ENCODE measurements around the gene SDF4. TPM values are rescaled to one million over a fixed set of nuclear protein-coding genes. Genes with fewer than 3 reads are reported as not detected.

SDF4 gene
- total and polyA plus RNA-seq, 2 of the 13 experiments (the other 11 are each of a cell fraction or from before 2014, with no cell fraction given): 80.8 to 107 TPM

- TF ChIP-seq E2F1 (CRISPR knock-in tag; IDR thresholded peaks at IDR 0.05) (no peak), KDM3A (CRISPR knock-in tag; IDR thresholded peaks at IDR 0.05; ENCODE audit: low read depth) (no peak), NR2F6 (IDR thresholded peaks at IDR 0.05) (no peak), NR2F6 (CRISPR knock-in tag; IDR thresholded peaks at IDR 0.05) (no peak), ZBTB7A (CRISPR knock-in tag; IDR thresholded peaks at IDR 0.05) (no peak), MEIS2 (CRISPR knock-in tag; IDR thresholded peaks at IDR 0.05) (no peak), ZNF367 (CRISPR knock-in tag; IDR thresholded peaks at IDR 0.05; ENCODE audit: borderline replicate concordance) (no peak), ZNF780A (CRISPR knock-in tag; IDR thresholded peaks at IDR 0.05) (no peak), GFI1 (CRISPR knock-in tag; IDR thresholded peaks at IDR 0.05; ENCODE audit: borderline replicate concordance) (0 out of 2 replicates have a peak, but pooled peaks have one; percentile 28), ZNF318 (CRISPR knock-in tag; IDR thresholded peaks at IDR 0.05) (0 out of 2 replicates have a peak, but pooled peaks have one; percentile 48), SMARCE1 (IDR thresholded peaks at IDR 0.05; ENCODE audit: borderline replicate concordance) (no peak), HOXA3 (CRISPR knock-in tag; IDR thresholded peaks at IDR 0.05) (no peak), RBFOX2 (IDR thresholded peaks at IDR 0.05; ENCODE audit: low read depth, low read length) (no peak), GTF3A (CRISPR knock-in tag; conservative IDR thresholded peaks at IDR 0.05) (peak; percentile 74; the same call in 1 of the 2 replicates), ZNF569 (CRISPR knock-in tag; IDR thresholded peaks at IDR 0.05; ENCODE audit: borderline replicate concordance) (no peak), ZNF331 (CRISPR knock-in tag; IDR thresholded peaks at IDR 0.05) (no peak), FOXO4 (CRISPR knock-in tag; conservative IDR thresholded peaks at IDR 0.05) (no peak)
- TF ChIP-seq, protein P1, sequence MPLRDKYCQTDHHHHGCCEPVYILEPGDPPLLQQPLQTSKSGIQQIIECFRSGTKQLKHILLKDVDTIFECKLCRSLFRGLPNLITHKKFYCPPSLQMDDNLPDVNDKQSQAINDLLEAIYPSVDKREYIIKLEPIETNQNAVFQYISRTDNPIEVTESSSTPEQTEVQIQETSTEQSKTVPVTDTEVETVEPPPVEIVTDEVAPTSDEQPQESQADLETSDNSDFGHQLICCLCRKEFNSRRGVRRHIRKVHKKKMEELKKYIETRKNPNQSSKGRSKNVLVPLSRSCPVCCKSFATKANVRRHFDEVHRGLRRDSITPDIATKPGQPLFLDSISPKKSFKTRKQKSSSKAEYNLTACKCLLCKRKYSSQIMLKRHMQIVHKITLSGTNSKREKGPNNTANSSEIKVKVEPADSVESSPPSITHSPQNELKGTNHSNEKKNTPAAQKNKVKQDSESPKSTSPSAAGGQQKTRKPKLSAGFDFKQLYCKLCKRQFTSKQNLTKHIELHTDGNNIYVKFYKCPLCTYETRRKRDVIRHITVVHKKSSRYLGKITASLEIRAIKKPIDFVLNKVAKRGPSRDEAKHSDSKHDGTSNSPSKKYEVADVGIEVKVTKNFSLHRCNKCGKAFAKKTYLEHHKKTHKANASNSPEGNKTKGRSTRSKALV (CRISPR knock-in tag; IDR thresholded peaks at IDR 0.05): 0 out of 2 replicates have a peak, but pooled peaks have one; percentile 14
These were observed 973 bp downstream of the SDF4 start (continued) for GRCh38 chr1:1230656-1231399.
